Liver (tissue), 9 donors: ENCODE results near the gene GJC1. TPM values are rescaled to one million over a fixed set of nuclear protein-coding genes. Genes with fewer than 3 reads are reported as not detected.

ENCODE experiments used
- DNase-seq: peaks from one replicate; pipeline ENCODE4 v3.0.0-alpha.2; 2017; ENCODE audit warnings: low spot score
- H3K27ac ChIP-seq, 2 donors: one replicate each; pipeline ENCODE4 v1.7.0; 2013; ENCODE audit warnings: inconsistent platforms in 2 of 2, low read length in 2 of 2, control low read depth in 1 of 2, low read depth in 1 of 2, mild to moderate bottlenecking in 1 of 2
- H3K27me3 ChIP-seq, 4 donors: one replicate each; pipeline versions ENCODE4 v1.6.1 to v1.7.0; 2013; ENCODE audit warnings: low read length in 3 of 4, inconsistent platforms in 1 of 4, mild to moderate bottlenecking in 1 of 4, moderate library complexity in 1 of 4; ENCODE audit not compliant: control insufficient read depth in 4 of 4, insufficient read depth in 4 of 4
- H3K36me3 ChIP-seq, 4 donors: one replicate each; pipeline versions ENCODE4 v1.6.1 to v1.7.0; 2013; ENCODE audit warnings: low read length in 3 of 4, mild to moderate bottlenecking in 3 of 4, low read depth in 1 of 4, moderate library complexity in 1 of 4; ENCODE audit not compliant: control insufficient read depth in 4 of 4, insufficient read depth in 3 of 4
- H3K4me1 ChIP-seq, 4 donors: one replicate each; pipeline versions ENCODE4 v1.6.1 to v1.7.0; 2013; ENCODE audit warnings: low read length in 3 of 4, mild to moderate bottlenecking in 3 of 4, moderate library complexity in 1 of 4; ENCODE audit not compliant: control insufficient read depth in 4 of 4, insufficient read depth in 4 of 4
- H3K4me3 ChIP-seq, 3 donors: one replicate each; pipeline versions ENCODE4 v1.6.1 to v1.7.0; 2013; ENCODE audit warnings: low read length in 3 of 3, control low read depth in 1 of 3, low read depth in 1 of 3, mild to moderate bottlenecking in 1 of 3
- H3K9ac ChIP-seq, 2 donors: one replicate each; pipeline ENCODE4 v1.7.0; 2013; ENCODE audit warnings: low read length in 2 of 2, mild to moderate bottlenecking in 2 of 2, moderate library complexity in 2 of 2, control low read depth in 1 of 2, low read depth in 1 of 2
- H3K9me3 ChIP-seq, 4 donors: one replicate each; pipeline versions ENCODE4 v1.6.1 to v1.7.0; 2013; ENCODE audit warnings: low read length in 3 of 4; ENCODE audit not compliant: control insufficient read depth in 4 of 4
- ATF3 ChIP-seq: IDR thresholded peaks from 2 replicates; pipeline ENCODE4 v1.6.1; 2016; ENCODE audit warnings: antibody characterized with exemption
- EGR1 ChIP-seq, 2 donors: IDR thresholded peaks; 2 replicates each; pipeline ENCODE4 v1.6.1; 2016 to 2018; ENCODE audit warnings: antibody characterized with exemption in 2 of 2, low read depth in 2 of 2
- FOXA1 ChIP-seq: IDR thresholded peaks from 2 replicates; pipeline ENCODE4 v1.6.1; 2016; ENCODE audit warnings: antibody characterized with exemption
- FOXA2 ChIP-seq: IDR thresholded peaks from 2 replicates; pipeline ENCODE4 v1.6.1; 2016; ENCODE audit warnings: antibody characterized with exemption
- GABPA ChIP-seq, 2 donors: IDR thresholded peaks in 1 of 2; conservative IDR thresholded peaks in 1 of 2; 2 replicates each; pipeline ENCODE4 v1.6.1; 2016; ENCODE audit warnings: antibody characterized with exemption in 2 of 2, mild to moderate bottlenecking in 1 of 2, moderate library complexity in 1 of 2
- HNF4G ChIP-seq: IDR thresholded peaks from 2 replicates; pipeline ENCODE4 v1.6.1; 2016; ENCODE audit warnings: antibody characterized with exemption
- JUND ChIP-seq, 2 donors: IDR thresholded peaks; 2 replicates each; pipeline ENCODE4 v1.6.1; 2016; ENCODE audit warnings: antibody characterized with exemption in 2 of 2
- NR2F2 ChIP-seq: IDR thresholded peaks from 2 replicates; pipeline ENCODE4 v1.6.1; 2016; ENCODE audit warnings: antibody characterized with exemption
- RAD21 ChIP-seq, 2 donors: IDR thresholded peaks; 2 replicates each; pipeline ENCODE4 v1.6.1; 2016; ENCODE audit warnings: antibody characterized with exemption in 2 of 2, mild to moderate bottlenecking in 2 of 2
- SP1 ChIP-seq: IDR thresholded peaks from 2 replicates; pipeline ENCODE4 v1.6.1; 2018; ENCODE audit warnings: antibody characterized with exemption, mild to moderate bottlenecking
- TAF1 ChIP-seq: conservative IDR thresholded peaks from 2 replicates; pipeline ENCODE4 v1.6.1; 2016; ENCODE audit warnings: antibody characterized with exemption, mild to moderate bottlenecking
- YY1 ChIP-seq: IDR thresholded peaks from 2 replicates; pipeline ENCODE4 v1.6.1; 2016; ENCODE audit warnings: antibody characterized with exemption, mild to moderate bottlenecking
- WGBS: extraction: QIAGEN DNeasy Blood & Tissue Kit; methylation state at CpG from one replicate; pipeline ENCODE4 v1.1.7; 2013; 5-methylcytosine and 5-hydroxymethylcytosine counted together
- polyA plus RNA-seq, 2 donors: library from polyadenylated mRNA; stranded (reverse) in 1 of 2; unstranded in 1 of 2; fragments of 200-250 nt in 1 of 2; fragments of >200 nt in 1 of 2; fragmentation: Nextera tagmentation in 1 of 2; extraction: Ambion mirVana in 1 of 2; gene quantifications; one replicate each; pipeline versions ENCODE4 v1.2.1 to v1.2.3, GENCODE V29; 2013 to 2015
- total RNA-seq, 2 donors: library from RNA; depleted of rRNA; stranded (reverse); fragments of >200 nt; gene quantifications; one replicate each; pipeline ENCODE4 v1.2.3, GENCODE V29; 2014
- TF ChIP-seq, protein P1 (sequence below): IDR thresholded peaks from 2 replicates; pipeline ENCODE4 v1.6.1; 2016; ENCODE audit warnings: antibody characterized with exemption, mild to moderate bottlenecking
- TF ChIP-seq, protein P2 (sequence below): IDR thresholded peaks from 2 replicates; pipeline ENCODE4 v1.6.1; 2016; ENCODE audit warnings: antibody characterized with exemption
- TF ChIP-seq, protein P3 (sequence below): fragments of 150-350 bp; IDR thresholded peaks from 2 replicates; pipeline ENCODE4 v1.5.1; 2017; ENCODE audit warnings: improper control_type of control experiment, low read depth, low read length; ENCODE audit not compliant: missing input control
- donor health status: healthy.
- donor health status: healthy.
- donor health status: healthy.
- donor health status: healthy.
- donor health status: healthy.

GJC1 gene
- total and polyA plus RNA-seq, 4 donors = 0.17 to 1.4 (median 0.77) TPM

DNA sequence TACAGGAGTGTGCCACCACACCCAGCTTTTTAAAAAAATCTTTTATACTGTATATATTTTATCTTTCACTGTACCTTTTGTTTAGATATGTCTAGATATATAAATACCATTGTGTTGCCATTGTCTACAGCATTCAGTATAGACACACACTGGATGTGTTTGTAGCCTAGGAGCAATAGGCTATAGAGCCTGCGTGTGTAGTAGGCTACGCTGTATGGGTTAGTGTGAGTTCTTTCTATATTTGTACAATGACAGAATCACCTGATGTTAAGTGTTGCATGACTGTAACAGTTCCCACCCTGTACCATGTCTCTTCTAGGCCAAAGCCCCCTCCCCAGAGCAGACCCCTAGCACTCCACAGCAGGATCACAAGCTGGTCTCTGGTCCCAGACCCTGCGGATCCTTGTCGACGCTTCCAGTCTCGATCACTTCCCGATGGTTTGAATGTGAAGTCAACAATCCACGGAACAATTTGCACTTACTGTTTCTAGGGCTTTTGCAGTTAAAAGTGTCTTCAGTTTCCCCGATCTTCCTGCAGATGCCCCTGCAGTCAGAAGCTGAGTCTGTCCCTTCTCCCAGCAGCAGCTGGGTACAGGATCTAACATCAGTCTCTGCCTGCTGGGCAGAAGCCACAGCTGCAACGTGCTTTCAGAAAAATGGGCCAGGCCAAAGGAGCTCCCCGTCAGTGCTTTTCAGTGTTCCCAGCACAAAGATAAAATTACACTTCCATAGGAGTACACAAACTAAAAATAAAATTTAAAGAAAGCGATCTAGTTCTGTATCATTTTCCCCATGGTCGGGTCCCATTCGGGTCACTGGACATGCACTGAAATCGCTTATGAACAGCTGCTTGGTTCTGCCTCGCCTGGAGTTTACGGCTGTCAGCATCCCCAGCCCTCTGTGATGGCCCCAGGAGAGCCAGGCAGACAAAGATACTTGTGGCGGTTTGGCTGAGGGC, 35.9 kb downstream of the GJC1 start:
- Histone ChIP-seq H3K9me3 (no peaks in the 10 kb centered on the region), H3K9ac (no peak overlapping the region), H3K27me3 (no peaks in the 10 kb centered on the region), H3K36me3 (no peaks in the 10 kb centered on the region), H3K4me1 (peaks cover 0 to 9% (median 0%) of the 10 kb centered on the region in 4 donors), H3K4me3 (no peak overlapping the region), H3K27ac (peak overlapping the region; percentile 47 to 53)
- no peak for TF ChIP-seq RAD21 (IDR thresholded peaks at IDR 0.05)
- no peak for TF ChIP-seq NR2F2
- TF ChIP-seq ATF3 = no peak
- 80% methylated on average over 18 of the region's 18 CpGs for WGBS
- no peak for DNase-seq

DNA sequence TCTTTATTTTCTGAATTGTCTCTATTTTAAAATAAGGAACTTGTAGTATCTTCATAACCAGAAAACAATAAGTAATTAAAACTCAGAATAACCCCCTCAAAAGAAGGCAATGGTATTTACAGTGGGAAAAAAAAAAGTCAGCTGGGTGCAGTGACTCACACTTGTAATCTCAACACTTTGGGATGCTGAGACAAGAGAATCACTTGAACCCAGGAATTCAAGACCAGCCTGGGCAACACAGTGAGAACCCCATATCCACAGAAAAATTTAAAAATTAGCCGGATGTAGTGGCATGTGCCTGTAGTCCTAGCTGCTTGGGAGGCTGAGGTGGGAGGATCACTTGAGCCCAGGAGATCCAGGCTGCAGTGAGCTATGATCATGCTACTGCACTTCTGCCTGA, 37.8 kb downstream of the GJC1 start:
- Histone ChIP-seq H3K4me1 (no peaks in the 10 kb centered on the region), H3K9ac (no peak overlapping the region), H3K4me3 (no peak overlapping the region), H3K36me3 (no peaks in the 10 kb centered on the region), H3K27ac (no peak overlapping the region), H3K27me3 (no peaks in the 10 kb centered on the region), H3K9me3 (no peaks in the 10 kb centered on the region)
- WGBS = 100% methylated on average over 1 of the region's 1 CpG
- TF ChIP-seq, protein P1, sequence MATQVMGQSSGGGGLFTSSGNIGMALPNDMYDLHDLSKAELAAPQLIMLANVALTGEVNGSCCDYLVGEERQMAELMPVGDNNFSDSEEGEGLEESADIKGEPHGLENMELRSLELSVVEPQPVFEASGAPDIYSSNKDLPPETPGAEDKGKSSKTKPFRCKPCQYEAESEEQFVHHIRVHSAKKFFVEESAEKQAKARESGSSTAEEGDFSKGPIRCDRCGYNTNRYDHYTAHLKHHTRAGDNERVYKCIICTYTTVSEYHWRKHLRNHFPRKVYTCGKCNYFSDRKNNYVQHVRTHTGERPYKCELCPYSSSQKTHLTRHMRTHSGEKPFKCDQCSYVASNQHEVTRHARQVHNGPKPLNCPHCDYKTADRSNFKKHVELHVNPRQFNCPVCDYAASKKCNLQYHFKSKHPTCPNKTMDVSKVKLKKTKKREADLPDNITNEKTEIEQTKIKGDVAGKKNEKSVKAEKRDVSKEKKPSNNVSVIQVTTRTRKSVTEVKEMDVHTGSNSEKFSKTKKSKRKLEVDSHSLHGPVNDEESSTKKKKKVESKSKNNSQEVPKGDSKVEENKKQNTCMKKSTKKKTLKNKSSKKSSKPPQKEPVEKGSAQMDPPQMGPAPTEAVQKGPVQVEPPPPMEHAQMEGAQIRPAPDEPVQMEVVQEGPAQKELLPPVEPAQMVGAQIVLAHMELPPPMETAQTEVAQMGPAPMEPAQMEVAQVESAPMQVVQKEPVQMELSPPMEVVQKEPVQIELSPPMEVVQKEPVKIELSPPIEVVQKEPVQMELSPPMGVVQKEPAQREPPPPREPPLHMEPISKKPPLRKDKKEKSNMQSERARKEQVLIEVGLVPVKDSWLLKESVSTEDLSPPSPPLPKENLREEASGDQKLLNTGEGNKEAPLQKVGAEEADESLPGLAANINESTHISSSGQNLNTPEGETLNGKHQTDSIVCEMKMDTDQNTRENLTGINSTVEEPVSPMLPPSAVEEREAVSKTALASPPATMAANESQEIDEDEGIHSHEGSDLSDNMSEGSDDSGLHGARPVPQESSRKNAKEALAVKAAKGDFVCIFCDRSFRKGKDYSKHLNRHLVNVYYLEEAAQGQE = no peak
- TF ChIP-seq, protein P2, sequence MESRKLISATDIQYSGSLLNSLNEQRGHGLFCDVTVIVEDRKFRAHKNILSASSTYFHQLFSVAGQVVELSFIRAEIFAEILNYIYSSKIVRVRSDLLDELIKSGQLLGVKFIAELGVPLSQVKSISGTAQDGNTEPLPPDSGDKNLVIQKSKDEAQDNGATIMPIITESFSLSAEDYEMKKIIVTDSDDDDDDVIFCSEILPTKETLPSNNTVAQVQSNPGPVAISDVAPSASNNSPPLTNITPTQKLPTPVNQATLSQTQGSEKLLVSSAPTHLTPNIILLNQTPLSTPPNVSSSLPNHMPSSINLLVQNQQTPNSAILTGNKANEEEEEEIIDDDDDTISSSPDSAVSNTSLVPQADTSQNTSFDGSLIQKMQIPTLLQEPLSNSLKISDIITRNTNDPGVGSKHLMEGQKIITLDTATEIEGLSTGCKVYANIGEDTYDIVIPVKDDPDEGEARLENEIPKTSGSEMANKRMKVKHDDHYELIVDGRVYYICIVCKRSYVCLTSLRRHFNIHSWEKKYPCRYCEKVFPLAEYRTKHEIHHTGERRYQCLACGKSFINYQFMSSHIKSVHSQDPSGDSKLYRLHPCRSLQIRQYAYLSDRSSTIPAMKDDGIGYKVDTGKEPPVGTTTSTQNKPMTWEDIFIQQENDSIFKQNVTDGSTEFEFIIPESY = no peak
- TF ChIP-seq, protein P3, sequence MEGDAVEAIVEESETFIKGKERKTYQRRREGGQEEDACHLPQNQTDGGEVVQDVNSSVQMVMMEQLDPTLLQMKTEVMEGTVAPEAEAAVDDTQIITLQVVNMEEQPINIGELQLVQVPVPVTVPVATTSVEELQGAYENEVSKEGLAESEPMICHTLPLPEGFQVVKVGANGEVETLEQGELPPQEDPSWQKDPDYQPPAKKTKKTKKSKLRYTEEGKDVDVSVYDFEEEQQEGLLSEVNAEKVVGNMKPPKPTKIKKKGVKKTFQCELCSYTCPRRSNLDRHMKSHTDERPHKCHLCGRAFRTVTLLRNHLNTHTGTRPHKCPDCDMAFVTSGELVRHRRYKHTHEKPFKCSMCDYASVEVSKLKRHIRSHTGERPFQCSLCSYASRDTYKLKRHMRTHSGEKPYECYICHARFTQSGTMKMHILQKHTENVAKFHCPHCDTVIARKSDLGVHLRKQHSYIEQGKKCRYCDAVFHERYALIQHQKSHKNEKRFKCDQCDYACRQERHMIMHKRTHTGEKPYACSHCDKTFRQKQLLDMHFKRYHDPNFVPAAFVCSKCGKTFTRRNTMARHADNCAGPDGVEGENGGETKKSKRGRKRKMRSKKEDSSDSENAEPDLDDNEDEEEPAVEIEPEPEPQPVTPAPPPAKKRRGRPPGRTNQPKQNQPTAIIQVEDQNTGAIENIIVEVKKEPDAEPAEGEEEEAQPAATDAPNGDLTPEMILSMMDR = no peak
- TF ChIP-seq HNF4G = no peak
- no peak for TF ChIP-seq FOXA1
- no peak for TF ChIP-seq YY1
- no peak for TF ChIP-seq GABPA (IDR thresholded peaks at IDR 0.05 in 1 of 2, conservative IDR thresholded peaks at IDR 0.05 in 1 of 2)
- no peak for TF ChIP-seq TAF1
- no peak for TF ChIP-seq SP1
- no peak for TF ChIP-seq EGR1 (IDR thresholded peaks at IDR 0.05; ENCODE audit: low read depth in 2 of 2)
- no peak for TF ChIP-seq ATF3
- TF ChIP-seq FOXA2 = no peak
- TF ChIP-seq JUND (IDR thresholded peaks at IDR 0.05) = no peak
- TF ChIP-seq RAD21 (IDR thresholded peaks at IDR 0.05) = no peak
- no peak for DNase-seq
